Measurements from ENCODE around the gene TXNDC5. TPM values are rescaled to one million over a fixed set of nuclear protein-coding genes. Genes with fewer than 3 reads are reported as not detected.

TXNDC5 gene
- total and polyA plus RNA-seq, 9 donors, result 88.0 to 272 (median 107) TPM

DNA sequence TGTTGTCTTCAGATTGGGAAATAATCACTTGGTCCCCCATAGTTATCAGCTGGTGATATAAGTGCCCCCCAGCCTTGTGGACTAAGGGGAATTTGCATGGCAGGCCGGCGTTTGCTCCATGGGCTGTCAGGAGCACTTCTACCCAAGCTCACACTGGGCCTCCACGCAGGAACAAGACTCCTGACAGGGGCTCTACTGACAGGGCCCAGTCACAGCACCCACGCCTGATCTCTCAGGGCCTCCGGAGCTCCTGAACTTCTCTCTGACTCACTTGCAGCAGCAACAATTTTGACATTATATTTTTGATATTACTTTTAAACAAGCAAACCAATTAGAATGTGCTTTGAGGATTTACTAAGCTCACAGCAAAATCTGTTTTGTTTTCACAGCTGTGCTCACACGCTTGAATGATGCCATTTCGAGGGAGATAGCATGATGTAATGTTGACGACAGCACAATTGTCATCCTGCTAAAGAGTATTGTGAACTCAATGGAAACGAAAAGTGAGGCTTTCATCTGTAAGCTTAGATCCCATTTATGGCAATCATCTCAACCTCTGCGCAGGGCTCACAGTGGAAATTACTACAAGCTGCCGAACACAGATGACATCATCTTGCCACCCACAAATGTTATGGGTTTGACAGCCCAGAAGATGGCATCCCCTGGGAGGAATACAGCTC lies 28.7 kb upstream of the TXNDC5 start:
- H3K27ac ChIP-seq, result no peak overlapping the region
- WGBS, 3 donors, result 87 to 91% (median 89%) methylated on average over 11 of the region's 11 CpGs

DNA sequence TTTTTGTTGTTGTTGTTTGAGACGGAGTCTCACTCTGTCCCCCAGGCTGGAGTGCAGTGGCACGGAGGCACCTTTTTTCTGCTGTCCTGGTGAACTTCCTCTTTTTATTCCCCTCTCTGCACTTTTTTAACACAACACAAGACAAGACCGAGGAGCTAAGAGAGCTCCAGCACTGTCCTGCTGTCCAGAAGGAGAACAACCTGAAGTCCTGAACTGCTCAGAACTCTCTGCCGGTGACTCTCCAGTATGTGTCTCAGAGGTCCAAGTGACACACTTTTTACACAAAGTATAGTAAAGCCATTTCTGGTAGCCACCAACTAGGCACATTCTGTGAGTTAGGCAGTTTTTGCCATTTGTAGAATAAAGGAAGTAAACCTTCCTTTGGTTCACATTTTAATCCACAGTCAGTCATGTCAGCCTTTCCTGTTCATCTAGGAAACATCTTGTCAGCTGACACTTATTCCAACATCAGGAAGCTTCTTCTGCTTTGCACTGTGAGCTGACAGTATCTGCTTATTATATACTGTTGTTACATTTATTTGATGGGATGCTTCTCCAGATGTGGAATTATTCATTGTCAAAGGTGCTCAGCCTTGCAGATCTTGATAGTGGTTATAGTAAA lies 28.1 kb upstream of the TXNDC5 start:
- Histone ChIP-seq H3K9me3 (no peaks in the 10 kb centered on the region), H3K4me3 (no peak overlapping the region), H3K4me1 (ENCODE audit: insufficient read depth) (no peaks in the 10 kb centered on the region), H3K27ac (no peak overlapping the region), H3K36me3 (no peaks in the 10 kb centered on the region), H3K27me3 (no peaks in the 10 kb centered on the region)
- 88 to 89% (median 89%) methylated on average over 4 of the region's 4 CpGs for WGBS, 3 donors
- TF ChIP-seq POLR2A (IDR thresholded peaks at IDR 0.05) (no peak), EP300 (IDR thresholded peaks at IDR 0.05) (no peak)
- TF ChIP-seq, protein P1, sequence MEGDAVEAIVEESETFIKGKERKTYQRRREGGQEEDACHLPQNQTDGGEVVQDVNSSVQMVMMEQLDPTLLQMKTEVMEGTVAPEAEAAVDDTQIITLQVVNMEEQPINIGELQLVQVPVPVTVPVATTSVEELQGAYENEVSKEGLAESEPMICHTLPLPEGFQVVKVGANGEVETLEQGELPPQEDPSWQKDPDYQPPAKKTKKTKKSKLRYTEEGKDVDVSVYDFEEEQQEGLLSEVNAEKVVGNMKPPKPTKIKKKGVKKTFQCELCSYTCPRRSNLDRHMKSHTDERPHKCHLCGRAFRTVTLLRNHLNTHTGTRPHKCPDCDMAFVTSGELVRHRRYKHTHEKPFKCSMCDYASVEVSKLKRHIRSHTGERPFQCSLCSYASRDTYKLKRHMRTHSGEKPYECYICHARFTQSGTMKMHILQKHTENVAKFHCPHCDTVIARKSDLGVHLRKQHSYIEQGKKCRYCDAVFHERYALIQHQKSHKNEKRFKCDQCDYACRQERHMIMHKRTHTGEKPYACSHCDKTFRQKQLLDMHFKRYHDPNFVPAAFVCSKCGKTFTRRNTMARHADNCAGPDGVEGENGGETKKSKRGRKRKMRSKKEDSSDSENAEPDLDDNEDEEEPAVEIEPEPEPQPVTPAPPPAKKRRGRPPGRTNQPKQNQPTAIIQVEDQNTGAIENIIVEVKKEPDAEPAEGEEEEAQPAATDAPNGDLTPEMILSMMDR (IDR thresholded peaks at IDR 0.05), result no peak
- DNase-seq, result no peak
- intact Hi-C loops (cut with DNase I), result no loop called here

More for the DNA sequence above, 28.7 kb upstream of the TXNDC5 start:
- Histone ChIP-seq H3K4me3 (no peak overlapping the region), H3K4me1 (ENCODE audit: insufficient read depth) (no peaks in the 10 kb centered on the region), H3K36me3 (no peaks in the 10 kb centered on the region), H3K27me3 (no peaks in the 10 kb centered on the region), H3K9me3 (no peaks in the 10 kb centered on the region)
- TF ChIP-seq EP300 (IDR thresholded peaks at IDR 0.05), result no peak
- TF ChIP-seq POLR2A (IDR thresholded peaks at IDR 0.05), result no peak
- TF ChIP-seq, protein P1 (IDR thresholded peaks at IDR 0.05), result no peak
- DNase-seq, result no peak
- intact Hi-C loops (cut with DNase I), result no loop called here

DNA sequence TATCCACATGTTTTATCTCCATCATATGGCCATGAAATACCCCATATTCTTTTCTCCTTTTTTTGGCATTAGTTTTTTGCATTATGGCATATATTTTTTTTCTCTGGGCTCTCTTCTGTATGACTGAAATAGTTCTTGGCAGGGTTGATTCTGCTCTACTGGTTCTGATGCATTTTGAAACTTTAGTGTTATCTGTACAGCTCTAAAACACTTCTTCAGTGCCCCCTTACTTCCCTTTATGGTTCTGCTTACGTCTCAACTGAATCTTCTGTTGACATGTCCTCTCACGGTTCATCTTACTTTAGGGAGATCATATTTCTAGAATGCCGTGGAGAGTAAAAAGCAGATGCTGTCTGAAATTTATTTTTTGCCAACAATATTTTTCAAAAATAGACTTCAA lies 23.2 kb upstream of the TXNDC5 start:
- DNase-seq, result no peak
- WGBS, 3 donors, result 35 to 53% (median 42%) methylated on average over 3 of the region's 3 CpGs
- TF ChIP-seq EP300 (IDR thresholded peaks at IDR 0.05) (no peak), POLR2A (IDR thresholded peaks at IDR 0.05) (no peak)
- TF ChIP-seq, protein P1 (IDR thresholded peaks at IDR 0.05), result no peak
- Histone ChIP-seq H3K4me1 (ENCODE audit: insufficient read depth) (no peaks in the 10 kb centered on the region), H3K27me3 (no peaks in the 10 kb centered on the region), H3K27ac (no peak overlapping the region), H3K9me3 (no peaks in the 10 kb centered on the region), H3K4me3 (no peak overlapping the region), H3K36me3 (no peaks in the 10 kb centered on the region)
- intact Hi-C loops (cut with DNase I), result no loop called here

DNA sequence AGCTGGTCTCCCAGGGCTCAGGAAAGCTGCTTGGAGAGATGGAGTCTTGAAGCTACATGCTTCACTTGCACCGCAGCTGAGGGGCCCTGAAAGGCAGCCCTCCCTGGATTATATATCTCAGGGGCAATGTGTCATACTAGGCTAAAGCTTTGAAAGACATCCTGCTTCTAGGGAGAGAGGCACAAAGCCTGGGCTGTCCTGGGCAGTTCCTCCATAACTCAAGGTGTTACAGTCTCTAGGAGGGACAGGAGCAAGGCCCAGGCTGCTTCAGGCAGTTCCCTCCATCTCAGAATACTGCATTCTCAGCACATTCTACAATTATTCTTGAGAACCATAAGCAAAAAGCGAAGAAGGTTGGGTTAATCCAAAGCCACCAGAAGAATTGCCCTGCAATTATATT lies 22.0 kb upstream of the TXNDC5 start:
- H3K9me3 ChIP-seq, result no peaks in the 10 kb centered on the region
- intact Hi-C loops (cut with DNase I), result no loop called here
- H3K4me3 ChIP-seq, result no peak overlapping the region
- 85 to 90% (median 87%) methylated on average over 2 of the region's 2 CpGs for WGBS, 3 donors
- TF ChIP-seq POLR2A (IDR thresholded peaks at IDR 0.05) (no peak), EP300 (IDR thresholded peaks at IDR 0.05) (no peak)
- TF ChIP-seq, protein P1 (IDR thresholded peaks at IDR 0.05), result no peak
- H3K4me1 ChIP-seq (ENCODE audit: insufficient read depth), result no peaks in the 10 kb centered on the region
- H3K36me3 ChIP-seq, result no peaks in the 10 kb centered on the region
- DNase-seq, result no peak
- H3K27ac ChIP-seq, result no peak overlapping the region
- no peaks in the 10 kb centered on the region for H3K27me3 ChIP-seq
